SK-N-SH (cell line): ENCODE results near the gene TXNRD2. TPM values are rescaled to one million over a fixed set of nuclear protein-coding genes. Genes with fewer than 3 reads are reported as not detected.

Experiments used
- CTCF ChIA-PET: fragments of 300-600, 350-600 bp; formaldehyde crosslinking; extraction: SDS; loops from one replicate; lab custom pipeline; 2021; lab: Yijun Ruan, JAX
- POLR2A ChIA-PET: fragments of 350-600 bp; sonication (Branson Sonifier 250); formaldehyde crosslinking; extraction: SDS; loops from one replicate; lab custom pipeline; 2020; ENCODE audit warnings: antibody characterized with exemption, inconsistent platforms; lab: Yijun Ruan, JAX
- DNase-seq: peaks from one replicate; pipeline ENCODE4 v3.0.0; 2012
- H2AFZ ChIP-seq: fragments of 200-600 bp; sonication (generic); 2 replicates; pipeline ENCODE4 v1.8.1; 2016; ENCODE audit warnings: antibody characterized with exemption, mild to moderate bottlenecking, low read depth
- H3F3A ChIP-seq: fragments of 200-600 bp; sonication (generic); replicated peaks from 2 replicates; pipeline ENCODE3; 2016; ENCODE audit warnings: antibody characterized with exemption, mild to moderate bottlenecking; ENCODE audit not compliant: insufficient read depth
- H3K27ac ChIP-seq, 2 experiments: fragments of 200-500 bp in 1 of 2; fragments of 200-600 bp in 1 of 2; sonication (Bioruptor generic) in 1 of 2; sonication (generic), shearing (Covaris generic) in 1 of 2; 2 replicates each; pipeline versions ENCODE4 v1.5.1 to v1.6.1; 2014 to 2016; ENCODE audit warnings: low read depth in 2 of 2, inconsistent platforms in 1 of 2, low read length in 1 of 2, mild to moderate bottlenecking in 1 of 2, mixed read lengths in 1 of 2
- H3K27me3 ChIP-seq: fragments of 200-600 bp; sonication (generic), shearing (Covaris generic); 2 replicates; pipeline ENCODE4 v1.6.1; 2016; ENCODE audit warnings: mixed run types; ENCODE audit not compliant: insufficient read depth
- H3K36me3 ChIP-seq, 2 experiments: fragments of 200-500 bp in 1 of 2; fragments of 200-600 bp in 1 of 2; sonication (Bioruptor generic) in 1 of 2; sonication (generic) in 1 of 2; replicated peaks in 1 of 2; 2 replicates each; pipeline versions ENCODE3 to v1.5.1; 2014 to 2016; ENCODE audit warnings: low read length in 1 of 2, mild to moderate bottlenecking in 1 of 2; ENCODE audit not compliant: insufficient read depth in 2 of 2, control insufficient read depth in 1 of 2
- H3K4me1 ChIP-seq, 2 experiments: fragments of 200-500 bp in 1 of 2; fragments of 200-600 bp in 1 of 2; sonication (Bioruptor generic) in 1 of 2; sonication (generic), shearing (Covaris generic) in 1 of 2; 2 replicates each; pipeline versions ENCODE4 v1.5.1 to v1.6.1; 2014 to 2016; ENCODE audit warnings: low read depth in 1 of 2, low read length in 1 of 2, mixed run types in 1 of 2; ENCODE audit not compliant: insufficient read depth in 2 of 2, control insufficient read depth in 1 of 2
- H3K4me2 ChIP-seq: fragments of 200-600 bp; sonication (generic), shearing (Covaris generic); 2 replicates; pipeline ENCODE4 v1.6.1; 2017; ENCODE audit warnings: mixed run types
- H3K4me3 ChIP-seq, 2 experiments: fragments of 200-500 bp in 1 of 2; fragments of 200-600 bp in 1 of 2; sonication (Bioruptor generic) in 1 of 2; sonication (generic), shearing (Covaris generic) in 1 of 2; 2 replicates each; pipeline versions ENCODE4 v1.5.1 to v1.8.1; 2014 to 2016; ENCODE audit warnings: low read depth in 2 of 2, inconsistent platforms in 1 of 2, low read length in 1 of 2, mild to moderate bottlenecking in 1 of 2, mixed read lengths in 1 of 2, moderate library complexity in 1 of 2
- H3K79me2 ChIP-seq: fragments of 200-600 bp; sonication (generic); 2 replicates; pipeline ENCODE4 v1.8.1; 2017; ENCODE audit warnings: mild to moderate bottlenecking; ENCODE audit not compliant: insufficient read depth
- H3K9ac ChIP-seq: fragments of 200-600 bp; sonication (generic); 2 replicates; pipeline ENCODE4 v1.6.1; 2017; ENCODE audit warnings: mixed run types
- H3K9me2 ChIP-seq: fragments of 200-600 bp; sonication (generic); 2 replicates; pipeline ENCODE4 v1.6.1; 2017; ENCODE audit warnings: mixed run types
- H3K9me3 ChIP-seq: fragments of 200-600 bp; sonication (generic); 2 replicates; pipeline ENCODE4 v1.6.1; 2017; ENCODE audit warnings: mixed run types, mild to moderate bottlenecking, moderate library complexity
- H4K20me1 ChIP-seq: fragments of 200-600 bp; sonication (generic); 2 replicates; pipeline ENCODE4 v1.6.1; 2017; ENCODE audit warnings: mild to moderate bottlenecking, mixed run types; ENCODE audit not compliant: insufficient read depth
- CTCF ChIP-seq: fragments of 200-600 bp; sonication (generic); IDR thresholded peaks from 2 replicates; pipeline ENCODE4 v1.6.1; 2017; ENCODE audit warnings: antibody characterized with exemption, mild to moderate bottlenecking, moderate library complexity
- ELF1 ChIP-seq: IDR thresholded peaks from 2 replicates; pipeline ENCODE4 v1.4.0; 2012
- FOSL2 ChIP-seq: IDR thresholded peaks from 2 replicates; pipeline ENCODE4 v1.4.0; 2012; ENCODE audit warnings: low read depth, mild to moderate bottlenecking, moderate library complexity, borderline replicate concordance
- FOXJ3 ChIP-seq: sonication (generic); formaldehyde crosslinking; IDR thresholded peaks from 2 replicates; pipeline ENCODE4 v1.5.1; 2020; ENCODE audit warnings: mild to moderate bottlenecking, missing genetic modification reagents
- FOXM1 ChIP-seq: IDR thresholded peaks from 2 replicates; pipeline ENCODE4 v1.4.0; 2012; ENCODE audit warnings: low read depth, mild to moderate bottlenecking
- GABPA ChIP-seq: IDR thresholded peaks from 2 replicates; pipeline ENCODE4 v1.4.0; 2012; ENCODE audit warnings: low read depth, mild to moderate bottlenecking
- GATA2 ChIP-seq: sonication (generic); formaldehyde crosslinking; IDR thresholded peaks from 2 replicates; pipeline ENCODE4 v1.5.0; 2020; ENCODE audit warnings: mild to moderate bottlenecking, missing genetic modification reagents
- IRF3 ChIP-seq: fragments of 150-350 bp; IDR thresholded peaks from 2 replicates; pipeline ENCODE4 v1.6.1; 2016; ENCODE audit warnings: mild to moderate bottlenecking, low read depth, low read length
- MAX ChIP-seq: IDR thresholded peaks from 2 replicates; pipeline ENCODE4 v1.4.0; 2012; ENCODE audit warnings: low read depth
- MEF2A ChIP-seq: IDR thresholded peaks from 2 replicates; pipeline ENCODE4 v1.4.0; 2012; ENCODE audit warnings: low read depth, borderline replicate concordance
- PBX3 ChIP-seq: IDR thresholded peaks from 2 replicates; pipeline ENCODE4; 2012
- RAD21 ChIP-seq: IDR thresholded peaks from 2 replicates; pipeline ENCODE4 v1.6.1; 2012; ENCODE audit warnings: mild to moderate bottlenecking, low read length
- RCOR1 ChIP-seq: fragments of 150-350 bp; IDR thresholded peaks from 2 replicates; pipeline ENCODE4 v1.6.1; 2017; ENCODE audit warnings: antibody characterized with exemption, low read length
- REST ChIP-seq: IDR thresholded peaks from 2 replicates; pipeline ENCODE4 v1.6.1; 2012; ENCODE audit warnings: mild to moderate bottlenecking, low read depth, low read length, moderate library complexity
- RFX5 ChIP-seq: IDR thresholded peaks from 2 replicates; pipeline ENCODE4 v1.6.1; 2012; ENCODE audit warnings: mild to moderate bottlenecking, improper control_type of control experiment, low read length
- TAF1 ChIP-seq: IDR thresholded peaks from 2 replicates; pipeline ENCODE4 v1.6.1; 2012; ENCODE audit warnings: low read depth, mild to moderate bottlenecking, low read length, moderate library complexity, borderline replicate concordance
- TCF12 ChIP-seq: IDR thresholded peaks from 2 replicates; pipeline ENCODE4 v1.4.0; 2012
- USF2 ChIP-seq: fragments of 150-350 bp; IDR thresholded peaks from 2 replicates; pipeline ENCODE4 v1.6.1; 2017; ENCODE audit warnings: antibody characterized with exemption, low read length, low read depth, borderline replicate concordance
- ZBTB33 ChIP-seq: IDR thresholded peaks from 2 replicates; pipeline ENCODE4 v1.4.0; 2012; ENCODE audit warnings: low read depth, borderline replicate concordance
- WGBS: methylation state at CpG from one replicate; pipeline ENCODE4 v1.1.6; 2017; ENCODE audit warnings: low lambda C conversion rate; 5-methylcytosine and 5-hydroxymethylcytosine counted together
- polyA plus RNA-seq, 3 experiments: library from polyadenylated mRNA; depleted of rRNA; stranded (reverse); fragments of >200 nt; gene quantifications; 2 replicates each; pipeline ENCODE4 v1.2.3, GENCODE V29; 2012

The TXNRD2 gene
- polyA plus RNA-seq, 1 of the 3 experiments (the other 2 are of a cell fraction), result 34.7 TPM

- Histone ChIP-seq H3K4me1 (peaks cover 11 to 22% of the 10 kb centered on the region in 2 experiments; a peak in 3 of 4 replicates), H3K9ac (no peak overlapping the region), H2AFZ (no peak overlapping the region), H3K4me2 (no peak overlapping the region), H4K20me1 (no peaks in the 10 kb centered on the region), H3K4me3 (no peak overlapping the region), H3K79me2 (peaks cover 42% of the 10 kb centered on the region), H3K9me2 (no peaks in the 10 kb centered on the region), H3K9me3 (no peaks in the 10 kb centered on the region), H3K27me3 (no peaks in the 10 kb centered on the region), H3K36me3 (peaks cover 0 to 19% of the 10 kb centered on the region in 2 experiments), H3F3A (peaks cover 9% of the 10 kb centered on the region), H3K27ac (no peak overlapping the region)
- WGBS, result 98% methylated on average over 14 of the region's 16 CpGs
- no peak for DNase-seq
- CTCF ChIA-PET, result interaction anchor here (0.6 to 1.8 kb wide), 2 partner anchors 9 to 28 kb away, joined by 3 to 5 read pairs; no protein-coding TSS in a partner anchor
- no peak for TF ChIP-seq RFX5
- no peak for TF ChIP-seq ZBTB33
- TF ChIP-seq ELF1, result no peak
- no peak for TF ChIP-seq RCOR1
- no peak for TF ChIP-seq GATA2 (CRISPR knock-in tag)
- TF ChIP-seq FOXJ3 (CRISPR knock-in tag), result no peak
- no peak for TF ChIP-seq USF2
- TF ChIP-seq TAF1, result no peak
- TF ChIP-seq IRF3, result no peak
- no peak for TF ChIP-seq GABPA
- no peak for TF ChIP-seq REST
- TF ChIP-seq MEF2A, result no peak
- no peak for TF ChIP-seq FOSL2
- no peak for TF ChIP-seq CTCF
- no peak for TF ChIP-seq PBX3
- no peak for TF ChIP-seq MAX
- TF ChIP-seq RAD21, result no peak
- TF ChIP-seq FOXM1, result no peak
- no peak for TF ChIP-seq TCF12
- POLR2A ChIA-PET, result no interaction called here
Observed at GRCh38 chr22:19937616-19938473, 3.8 kb downstream of the TXNRD2 start.
